ENCODE measurements around the gene NAA40.
A peak's percentile ranks its signal among the peaks of the same experiment; 100 is the strongest.

Gene NAA40

GRCh38 chr11:63913866-63914830 lies 24.7 kb upstream of the NAA40 start:
- DNase-seq (ENCODE audit: low read depth in 2 of 2) = no peak

GRCh38 chr11:63914896-63915691 lies 23.7 kb upstream of the NAA40 start:
- no peak for DNase-seq (ENCODE audit: low read depth in 2 of 2)

GRCh38 chr11:63915961-63916836 lies 22.6 kb upstream of the NAA40 start:
- no peak for DNase-seq (ENCODE audit: low read depth in 2 of 2)

GRCh38 chr11:63916837-63917691 lies 21.7 kb upstream of the NAA40 start, which contains the start of gene RCOR2:
Gene RCOR2 (minus strand): TSS chr11:63917164. CDS start chr11:63916456, 708 bp downstream.
- no peak for DNase-seq (ENCODE audit: low read depth in 2 of 2)

GRCh38 chr11:63917692-63918506 lies 20.9 kb upstream of the NAA40 start:
- no peak for DNase-seq (ENCODE audit: low read depth in 2 of 2)

GRCh38 chr11:63918507-63919191 lies 20.2 kb upstream of the NAA40 start:
- no peak for DNase-seq (ENCODE audit: low read depth in 2 of 2)

- DNase-seq (ENCODE audit: low read depth in 2 of 2) = no peak
Measured at GRCh38 chr11:63919267-63920125, 19.3 kb upstream of the NAA40 start.

GRCh38 chr11:63920126-63920938 lies 18.5 kb upstream of the NAA40 start:
- no peak for DNase-seq (ENCODE audit: low read depth in 2 of 2)

- peak in 1 of 2 donors; percentile 13 for DNase-seq (ENCODE audit: low read depth in 2 of 2)
Measured at GRCh38 chr11:63920939-63921417, 17.8 kb upstream of the NAA40 start.

GRCh38 chr11:63922673-63923192 lies 16.1 kb upstream of the NAA40 start:
- DNase-seq (ENCODE audit: low read depth in 2 of 2) = no peak

GRCh38 chr11:63923319-63923718 lies 15.5 kb upstream of the NAA40 start:
- no peak for DNase-seq (ENCODE audit: low read depth in 2 of 2)

GRCh38 chr11:63929616-63930015 lies 9.2 kb upstream of the NAA40 start:
- no peak for DNase-seq (ENCODE audit: low read depth in 2 of 2)

- no peak for DNase-seq (ENCODE audit: low read depth in 2 of 2)
Measured at GRCh38 chr11:63931045-63931444, 7.8 kb upstream of the NAA40 start.

GRCh38 chr11:63931876-63932275 lies 6.9 kb upstream of the NAA40 start:
- no peak for DNase-seq (ENCODE audit: low read depth in 2 of 2)

GRCh38 chr11:63933459-63933858 lies 5.3 kb upstream of the NAA40 start:
- DNase-seq (ENCODE audit: low read depth in 2 of 2) = no peak

GRCh38 chr11:63937713-63938478 lies 906 bp upstream of the NAA40 start:
- DNase-seq (ENCODE audit: low read depth in 2 of 2) = no peak

Data from activated CD8-positive, alpha-beta memory T cell treated with anti-CD3 and anti-CD28 coated beads for 4 hours (primary cell).